H9 (cell line): ENCODE results near the gene SPAG6. TPM values are rescaled to one million over a fixed set of nuclear protein-coding genes. Genes with fewer than 3 reads are reported as not detected.

Source experiments
- DNase-seq: peaks from one replicate; pipeline ENCODE4 v3.0.0-alpha.2; 2017
- H2AFZ ChIP-seq: one replicate; pipeline ENCODE4 v1.6.1; 2013; ENCODE audit warnings: mild to moderate bottlenecking, low read length, control low read depth, moderate library complexity
- H2AK5ac ChIP-seq: 2 replicates; pipeline ENCODE4 v1.6.1; 2013; ENCODE audit warnings: low read length, control low read depth, mixed read lengths; ENCODE audit not compliant: insufficient read length
- H2BK120ac ChIP-seq: one replicate; pipeline ENCODE4 v1.6.1; 2013; ENCODE audit warnings: low read depth, mild to moderate bottlenecking, low read length, control low read depth, inconsistent platforms; ENCODE audit not compliant: poor library complexity, severe bottlenecking
- H2BK12ac ChIP-seq: 2 replicates; pipeline ENCODE4 v1.6.1; 2013; ENCODE audit warnings: low read length, control low read depth, mixed read lengths, low read depth; ENCODE audit not compliant: insufficient read length
- H2BK15ac ChIP-seq: 2 replicates; pipeline ENCODE4 v1.6.1; 2013; ENCODE audit warnings: low read depth, low read length, control low read depth
- H2BK20ac ChIP-seq: one replicate; pipeline ENCODE4 v1.6.1; 2013; ENCODE audit warnings: low read depth, mild to moderate bottlenecking, low read length, control low read depth, inconsistent platforms; ENCODE audit not compliant: poor library complexity, severe bottlenecking
- H2BK5ac ChIP-seq: 2 replicates; pipeline ENCODE4 v1.6.1; 2013; ENCODE audit warnings: low read length, control low read depth, mixed read lengths; ENCODE audit not compliant: insufficient read length
- H3K14ac ChIP-seq: 2 replicates; pipeline ENCODE4 v1.6.1; 2013; ENCODE audit warnings: low read length, control low read depth; ENCODE audit not compliant: insufficient read depth
- H3K18ac ChIP-seq: 2 replicates; pipeline ENCODE4 v1.6.1; 2013; ENCODE audit warnings: low read depth, mild to moderate bottlenecking, mixed read lengths, low read length, control low read depth; ENCODE audit not compliant: insufficient read length
- H3K23ac ChIP-seq: 2 replicates; pipeline ENCODE4 v1.6.1; 2013; ENCODE audit warnings: low read length, control low read depth, mixed read lengths, low read depth; ENCODE audit not compliant: insufficient read length
- H3K23me2 ChIP-seq: 2 replicates; pipeline ENCODE4 v1.6.1; 2013; ENCODE audit warnings: low read depth, mild to moderate bottlenecking, mixed read lengths, low read length, control low read depth; ENCODE audit not compliant: insufficient read length, poor library complexity, severe bottlenecking
- H3K27ac ChIP-seq: 2 replicates; pipeline ENCODE4 v1.5.1; 2013; ENCODE audit warnings: low read length, control low read depth, mixed read lengths, low read depth; ENCODE audit not compliant: insufficient read length
- H3K27me3 ChIP-seq: 2 replicates; pipeline ENCODE4 v1.6.1; 2013; ENCODE audit warnings: low read length, control low read depth, inconsistent platforms; ENCODE audit not compliant: insufficient read depth
- H3K4ac ChIP-seq: 2 replicates; pipeline ENCODE4 v1.6.1; 2013; ENCODE audit warnings: low read depth, mild to moderate bottlenecking, control low read depth, inconsistent platforms, low read length, moderate library complexity
- H3K4me1 ChIP-seq: 2 replicates; pipeline ENCODE4 v1.6.1; 2013; ENCODE audit warnings: low read length, control low read depth, inconsistent platforms; ENCODE audit not compliant: insufficient read depth
- H3K4me2 ChIP-seq: 2 replicates; pipeline ENCODE4 v1.6.1; 2013; ENCODE audit warnings: low read length, control low read depth, mixed read lengths; ENCODE audit not compliant: insufficient read length, insufficient read depth
- H3K56ac ChIP-seq: 2 replicates; pipeline ENCODE4 v1.6.1; 2013; ENCODE audit warnings: low read depth, mild to moderate bottlenecking, mixed read lengths, low read length, control low read depth; ENCODE audit not compliant: insufficient read length
- H3K79me1 ChIP-seq: 2 replicates; pipeline ENCODE4 v1.6.1; 2013; ENCODE audit warnings: low read depth, mild to moderate bottlenecking, moderate library complexity, low read length, control low read depth, inconsistent platforms; ENCODE audit not compliant: insufficient read depth, poor library complexity, severe bottlenecking
- H3K79me2 ChIP-seq: 2 replicates; pipeline ENCODE4 v1.6.1; 2013; ENCODE audit warnings: low read length, control low read depth, inconsistent platforms; ENCODE audit not compliant: insufficient read depth
- H3K9ac ChIP-seq: 2 replicates; pipeline ENCODE4 v1.6.1; 2013; ENCODE audit warnings: low read length, control low read depth, mixed read lengths; ENCODE audit not compliant: insufficient read length; ENCODE audit errors: extremely low read depth
- H3K9me3 ChIP-seq: one replicate; pipeline ENCODE4 v1.6.1; 2013; ENCODE audit warnings: low read depth, low read length, inconsistent platforms; ENCODE audit not compliant: control insufficient read depth
- H3T11ph ChIP-seq: one replicate; pipeline ENCODE4 v1.6.1; 2013; ENCODE audit warnings: mild to moderate bottlenecking, low read length, control low read depth, inconsistent platforms
- H4K20me1 ChIP-seq: one replicate; pipeline ENCODE4 v1.6.1; 2013; ENCODE audit not compliant: control insufficient read depth, insufficient read length, insufficient read depth
- H4K5ac ChIP-seq: 2 replicates; pipeline ENCODE4 v1.6.1; 2013; ENCODE audit warnings: low read depth, mild to moderate bottlenecking, mixed read lengths, low read length, control low read depth; ENCODE audit not compliant: insufficient read length
- H4K8ac ChIP-seq: replicated peaks from 2 replicates; pipeline ENCODE4 v1.6.1; 2013; ENCODE audit warnings: low read length, control low read depth, mixed read lengths, low read depth; ENCODE audit not compliant: insufficient read length
- H4K91ac ChIP-seq: 2 replicates; pipeline ENCODE4 v1.6.1; 2013; ENCODE audit warnings: low read depth, mild to moderate bottlenecking, moderate library complexity, mixed read lengths, low read length, control low read depth; ENCODE audit not compliant: insufficient read length
- H3K27ac Mint-ChIP-seq, 3 experiments: 2 replicates in 2 of 3; 3 replicates in 1 of 3; pipeline ENCODE4 v1.8.0; 2020 to 2021; ENCODE audit warnings: mixed read lengths in 3 of 3, mild to moderate bottlenecking in 1 of 3, moderate library complexity in 1 of 3
- H3K27me3 Mint-ChIP-seq: 2 replicates; pipeline ENCODE4 v1.8.0; 2021; ENCODE audit warnings: low read depth, mild to moderate bottlenecking, moderate library complexity, mixed read lengths
- H3K36me3 Mint-ChIP-seq, 3 experiments: 2 replicates in 2 of 3; 3 replicates in 1 of 3; pipeline ENCODE4 v1.8.0; 2020 to 2021; ENCODE audit warnings: low read depth in 3 of 3, mixed read lengths in 3 of 3; ENCODE audit not compliant: insufficient read depth in 1 of 3
- H3K4me1 Mint-ChIP-seq, 2 experiments: 2 replicates each; pipeline ENCODE4 v1.8.0; 2020; ENCODE audit warnings: mixed read lengths in 2 of 2
- H3K4me3 Mint-ChIP-seq, 2 experiments: 2 replicates in 1 of 2; 3 replicates in 1 of 2; pipeline ENCODE4 v1.8.0; 2020 to 2021; ENCODE audit warnings: mild to moderate bottlenecking in 2 of 2, mixed read lengths in 2 of 2, moderate library complexity in 1 of 2
- H3K9me3 Mint-ChIP-seq, 2 experiments: 2 replicates in 1 of 2; 3 replicates in 1 of 2; pipeline ENCODE4 v1.8.0; 2020; ENCODE audit warnings: mild to moderate bottlenecking in 2 of 2, mixed read lengths in 2 of 2, moderate library complexity in 1 of 2
- CTCF ChIP-seq: fragments of 200-600 bp; sonication (generic); conservative IDR thresholded peaks from 3 replicates; pipeline ENCODE4 v1.8.0; 2021; ENCODE audit warnings: antibody characterized with exemption, mild to moderate bottlenecking
- WGBS: extraction: QIAGEN DNeasy Blood & Tissue Kit; methylation state at CpG from one replicate; pipeline ENCODE4 v1.1.7; 2013; ENCODE audit warnings: missing lambda C conversion rate, low lambda C conversion rate, mixed read lengths; ENCODE audit not compliant: insufficient read length; ENCODE audit errors: extremely low coverage; 5-methylcytosine and 5-hydroxymethylcytosine counted together
- total RNA-seq: library from RNA; stranded (reverse); gene quantifications from 2 replicates; pipeline ENCODE4 v1.2.1, GENCODE V29; 2021

SPAG6 gene
- total RNA-seq, 1 experiment from 2014 or later = 0.24 TPM

- no peak overlapping the region for H4K91ac ChIP-seq
- no peaks in the 10 kb centered on the region for H3K4me1 ChIP-seq
- H3K27me3 ChIP-seq = no peaks in the 10 kb centered on the region
- H3K18ac ChIP-seq = no peak overlapping the region
- H4K8ac ChIP-seq = no peak overlapping the region
- H3K4ac ChIP-seq = no peak overlapping the region
- H3K56ac ChIP-seq = no peak overlapping the region
- no peaks in the 10 kb centered on the region for H3K79me2 ChIP-seq
- Mint-ChIP-seq H3K27ac (peak overlapping the region in 1 of 3 experiments; percentile 82; a peak in 1 of 7 replicates), H3K4me1 (0 out of 4 replicates have a peak, but pooled peaks cover 0 to 7% of the 10 kb centered on the region in 2 experiments), H3K36me3 (no peaks in the 10 kb centered on the region), H3K27me3 (no peaks in the 10 kb centered on the region; the same call in none of the 2 replicates), H3K4me3 (no peak overlapping the region), H3K9me3 (no peaks in the 10 kb centered on the region)
- WGBS = no CpG with 5 or more reads among the region's 9 CpGs
- H3K4me2 ChIP-seq = no peak overlapping the region
- TF ChIP-seq CTCF = no peak
- H2BK20ac ChIP-seq = no peak overlapping the region
- no peak overlapping the region for H3K14ac ChIP-seq
- H3K23me2 ChIP-seq = no peaks in the 10 kb centered on the region
- H2BK120ac ChIP-seq = no peak overlapping the region
- no peak overlapping the region for H3T11ph ChIP-seq
- DNase-seq = no peak
- no peak overlapping the region for H3K27ac ChIP-seq
- no peak overlapping the region for H3K9ac ChIP-seq
- no peak overlapping the region for H3K23ac ChIP-seq
- no peaks in the 10 kb centered on the region for H4K20me1 ChIP-seq
- no peak overlapping the region for H2BK12ac ChIP-seq
- H3K9me3 ChIP-seq = no peaks in the 10 kb centered on the region
- H2BK5ac ChIP-seq = no peak overlapping the region
- H3K79me1 ChIP-seq = no peaks in the 10 kb centered on the region
- H2BK15ac ChIP-seq = no peak overlapping the region
- no peak overlapping the region for H2AFZ ChIP-seq
- H2AK5ac ChIP-seq = no peak overlapping the region
- H4K5ac ChIP-seq = no peak overlapping the region
Observed at GRCh38 chr10:22458272-22459038, 113.2 kb downstream of the SPAG6 start.
